Stimulated activated CD4-positive, alpha-beta T cell treated with anti-CD3 and anti-CD28 coated beads, Interleukin-1b, Interleukin-23, amount 100 ng/mL, for 24 hours (primary cell): Measurements from ENCODE around the gene JHY.
A peak's percentile ranks its signal among the peaks of the same experiment; 100 is the strongest.
"Not testable (repeated sequence)": the region's sequence is repeated elsewhere in the genome, so short reads cannot be mapped to it uniquely, and the experiment has no call there.

Source experiments
- DNase-seq, 4 experiments: peaks; one replicate each; pipeline ENCODE4 v3.0.0-alpha.2; 2020; ENCODE audit warnings: low read depth in 4 of 4, low spot score in 1 of 4

JHY gene

DNA sequence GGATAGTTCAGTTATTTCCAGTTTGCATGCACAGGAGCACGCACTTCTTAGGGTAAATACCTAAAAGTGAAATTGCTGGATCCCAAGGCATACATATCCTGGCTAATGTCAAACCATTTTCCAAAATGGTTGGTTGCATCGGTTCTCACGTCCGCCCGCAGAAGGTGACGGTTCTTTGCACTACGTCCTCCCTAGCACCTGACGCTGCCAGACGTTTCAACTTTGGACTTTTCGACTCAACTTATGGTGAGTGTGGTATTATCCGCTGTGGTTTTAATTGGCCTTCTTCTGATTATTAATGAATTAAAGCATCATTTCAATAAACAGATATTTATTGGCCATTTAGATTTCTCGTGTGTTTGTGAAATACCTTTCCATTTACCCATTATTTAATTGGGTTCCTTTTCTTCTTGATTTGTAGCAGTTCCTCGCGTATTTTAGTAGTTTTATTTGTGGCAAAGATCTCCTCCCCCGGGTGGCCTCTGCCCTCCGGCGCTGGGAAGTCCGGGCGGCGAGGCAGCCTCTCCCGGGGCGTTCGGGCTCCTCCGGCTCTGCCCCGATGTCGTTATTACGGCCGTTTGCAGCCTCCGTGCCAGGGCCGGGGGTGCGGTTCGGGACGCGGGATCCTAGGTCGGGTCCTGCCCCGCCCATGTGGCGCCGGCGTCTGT is at the start of gene JHY:
TSS of gene JHY (plus strand) at position 571 of the 668 bp plus-strand sequence. CDS start 3,091 bp downstream, outside the sequence.
- DNase-seq = peak in 3 of 4 experiments; percentile 9 to 25 (median 14)

DNA sequence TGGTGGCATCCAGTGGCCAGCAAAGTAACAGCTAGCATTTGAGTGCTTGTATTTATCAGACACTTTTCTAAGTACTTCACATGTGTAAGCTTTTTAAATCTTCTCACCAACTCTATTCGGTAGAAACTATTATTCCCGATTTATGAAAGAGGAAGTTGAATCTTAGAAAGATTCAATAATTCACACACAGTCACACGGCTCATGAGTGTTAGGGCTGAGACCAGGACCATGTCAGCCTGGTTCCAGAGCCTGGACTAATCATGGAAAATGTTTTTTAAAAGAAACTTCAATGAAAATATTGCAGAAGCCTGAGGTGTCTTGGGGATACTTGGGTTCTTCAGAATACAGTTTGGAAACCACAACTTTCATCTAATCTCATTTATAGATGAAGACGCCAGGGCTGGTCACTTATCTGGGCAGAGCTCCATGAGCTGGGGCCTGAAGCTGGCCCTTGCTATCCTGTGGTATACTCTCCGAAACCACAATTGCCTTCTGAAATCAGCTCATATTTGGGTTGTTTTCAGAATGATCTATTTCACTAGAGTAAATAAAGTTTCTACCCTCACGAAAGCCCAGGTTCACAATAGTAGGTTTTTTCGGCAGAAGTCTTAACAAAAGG is 48.6 kb upstream of the JHY start:
- DNase-seq = no peak

DNA sequence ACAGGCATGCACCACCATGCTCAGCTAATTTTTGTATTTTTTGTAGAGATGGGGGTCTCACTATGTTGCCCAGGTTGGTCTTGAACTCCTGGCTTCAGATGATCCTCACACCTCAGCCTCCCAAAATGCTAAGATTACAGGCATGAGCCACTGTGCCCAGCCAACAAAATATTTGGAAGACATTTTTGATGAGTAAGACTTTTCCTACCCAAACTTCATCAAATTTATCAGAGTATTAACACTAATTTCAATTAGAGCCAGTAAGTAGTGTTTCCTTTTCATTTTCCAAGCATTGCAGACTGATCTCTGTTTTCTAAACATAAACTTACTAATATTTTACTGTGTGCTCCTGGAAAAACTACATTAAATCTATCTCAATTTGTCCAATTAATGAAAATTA is 45.6 kb upstream of the JHY start:
- DNase-seq = no peak

DNA sequence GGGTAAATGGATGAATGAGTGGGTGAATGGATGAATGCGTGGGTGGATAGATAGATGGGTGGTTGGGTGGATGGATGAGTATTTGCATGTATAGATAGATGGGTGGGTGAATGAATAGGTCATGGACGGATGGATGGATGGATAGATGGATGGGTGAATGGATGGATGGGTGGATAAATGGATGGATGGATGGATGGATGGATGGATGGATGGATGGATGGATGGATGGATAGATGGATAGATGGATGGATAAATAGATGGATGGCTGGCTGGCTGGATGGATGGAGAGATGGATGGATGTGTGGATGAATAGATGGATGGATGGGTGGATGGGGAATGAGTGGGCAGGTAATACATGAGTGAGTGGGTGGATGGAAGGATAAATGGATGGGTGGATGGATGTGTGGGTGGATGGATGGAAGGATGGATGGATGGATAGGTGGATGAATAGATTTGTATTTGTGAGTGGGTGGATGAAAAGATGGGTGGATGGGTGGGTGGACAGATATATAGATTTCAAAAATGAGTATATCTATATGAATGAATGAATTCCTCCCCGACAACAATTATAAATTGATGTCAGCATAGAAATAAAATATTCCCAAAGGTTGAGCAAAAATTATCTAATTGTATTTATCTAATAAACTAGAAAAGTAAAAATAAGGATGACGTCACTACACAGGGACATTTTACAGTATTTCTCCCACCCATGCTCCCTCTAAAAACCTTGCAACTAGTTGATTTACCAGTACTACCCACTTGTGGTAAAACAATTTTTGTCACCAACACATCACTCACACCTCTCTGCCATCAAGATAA is 44.8 kb upstream of the JHY start:
- DNase-seq = no peak

DNA sequence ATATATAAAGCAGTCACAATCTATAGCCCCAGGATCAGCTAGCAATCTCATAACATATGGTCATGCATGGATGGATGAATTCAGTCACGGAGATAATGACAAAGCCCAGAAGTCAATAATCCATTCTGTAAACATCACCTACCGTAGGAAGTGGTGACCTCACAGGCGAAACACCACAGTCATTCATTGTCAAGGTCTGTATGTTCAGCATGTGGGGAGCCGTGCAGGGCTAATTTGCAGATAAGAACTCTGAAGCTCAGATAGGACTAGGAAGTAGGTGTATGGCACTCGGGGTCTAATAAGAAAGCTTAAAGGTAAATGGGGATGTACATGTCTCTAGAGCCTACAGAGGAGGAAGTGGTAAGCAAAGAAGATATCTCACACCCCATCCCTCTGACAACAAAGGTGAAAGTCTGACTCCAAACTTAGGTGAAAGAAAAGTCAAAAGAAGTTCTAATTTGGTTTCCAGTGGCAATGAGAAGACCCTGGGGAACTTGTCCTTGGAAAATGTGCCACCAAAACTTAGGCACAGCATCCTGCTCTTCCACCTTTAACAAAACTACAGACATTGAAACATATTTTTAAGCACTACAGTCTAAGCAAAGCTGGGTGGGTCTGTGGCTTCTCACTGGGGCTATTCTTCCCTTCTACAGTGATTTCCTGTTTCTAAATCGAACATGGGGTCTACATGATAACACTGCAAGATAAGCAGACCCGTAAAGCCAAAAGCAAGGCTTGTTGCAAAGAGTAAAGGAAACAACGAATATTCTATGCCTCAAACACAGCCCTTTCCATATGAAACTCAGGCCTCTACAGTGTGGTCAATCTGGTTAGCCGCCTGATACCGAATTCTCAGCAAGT is 39.0 kb upstream of the JHY start:
- DNase-seq = peak in 1 of 4 experiments; percentile 15

DNA sequence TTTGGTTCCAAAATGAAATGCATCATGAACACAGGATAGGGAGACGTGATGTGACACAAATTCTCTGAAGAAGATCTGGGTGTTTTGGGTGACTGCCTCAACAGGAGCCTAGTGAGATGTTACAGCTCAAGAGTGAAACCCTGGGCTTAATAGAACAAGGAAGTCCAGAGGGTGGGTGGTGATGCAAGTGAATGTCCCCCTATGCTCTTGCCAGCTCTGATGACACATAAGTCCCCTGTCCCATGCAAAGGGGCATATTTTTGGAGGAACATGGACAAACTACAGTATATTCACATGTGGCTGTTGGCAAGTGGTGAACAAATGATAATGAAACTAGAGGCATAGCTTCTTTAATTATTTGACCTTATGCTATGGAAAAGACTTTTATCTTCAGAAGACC is 35.1 kb upstream of the JHY start:
- no peak for DNase-seq

DNA sequence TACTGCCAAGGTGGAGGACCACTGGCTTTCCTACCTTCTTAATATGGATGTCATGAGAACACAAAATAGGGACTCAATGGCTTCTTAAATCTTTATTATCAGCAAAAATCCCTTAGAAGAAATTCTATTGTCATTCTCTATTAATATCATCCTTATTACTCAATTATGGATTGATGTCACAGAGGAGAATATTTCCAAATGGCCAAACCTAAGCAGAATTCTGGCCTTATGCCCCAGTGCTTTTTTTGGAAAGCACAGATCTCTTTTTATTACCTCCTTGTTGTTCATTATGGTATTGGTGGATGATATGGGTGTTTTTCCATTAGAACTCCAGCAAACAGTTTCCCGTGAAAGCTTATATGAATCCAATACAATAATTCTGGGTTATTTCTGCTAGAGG is 34.4 kb upstream of the JHY start:
- no peak for DNase-seq

DNA sequence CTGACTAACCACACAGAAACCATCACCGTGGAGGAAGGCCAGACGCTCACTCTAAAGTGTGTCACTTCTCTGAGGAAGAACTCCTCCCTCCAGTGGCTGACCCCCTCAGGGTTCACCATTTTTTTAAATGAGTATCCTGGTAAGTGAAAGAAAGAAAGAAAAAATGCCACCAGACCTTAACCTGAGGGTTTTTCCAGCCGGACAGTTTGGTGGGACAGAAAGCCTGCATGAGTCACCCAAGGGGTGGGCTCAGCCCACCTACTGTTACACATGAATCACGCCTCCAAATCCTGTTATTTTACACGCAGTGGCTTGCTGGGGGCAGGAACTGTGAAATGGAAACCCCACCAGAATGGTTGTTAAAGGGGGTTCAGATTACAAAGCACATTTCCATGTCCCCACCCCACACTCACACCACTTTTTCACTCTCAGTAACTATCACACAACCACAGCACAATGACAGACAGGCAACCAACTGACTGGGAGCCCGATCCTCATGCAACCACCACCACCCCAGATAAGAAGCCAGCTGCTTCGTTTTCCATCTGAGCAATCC is 32.4 kb upstream of the JHY start:
- peak in 1 of 4 experiments; percentile 20 for DNase-seq

DNA sequence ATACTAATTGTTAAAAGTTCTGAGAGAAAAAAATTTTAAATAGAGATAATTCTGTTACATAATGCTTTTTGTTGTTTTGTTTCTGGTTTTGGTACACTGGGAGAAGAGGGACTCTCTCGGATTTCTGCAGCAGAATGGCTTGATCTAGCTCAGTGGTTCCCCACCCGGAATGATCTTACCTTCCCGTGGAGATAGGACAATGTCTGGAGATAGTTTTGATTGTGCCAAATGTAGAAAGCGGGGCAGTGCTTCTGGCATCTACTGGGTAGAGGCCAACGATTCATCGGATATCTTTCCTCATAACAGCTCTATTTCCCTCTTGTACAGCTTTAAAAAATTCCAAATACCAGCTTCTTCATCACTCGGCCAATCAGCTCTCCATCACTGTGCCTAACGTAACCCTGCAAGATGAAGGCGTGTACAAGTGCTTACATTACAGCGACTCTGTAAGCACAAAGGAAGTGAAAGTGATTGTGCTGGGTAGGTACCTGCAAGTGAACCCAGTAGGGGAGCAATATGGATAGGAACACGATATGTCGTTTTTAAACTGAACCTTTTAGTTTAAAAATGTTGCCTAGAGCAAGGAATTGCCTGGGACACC is 31.1 kb upstream of the JHY start:
- DNase-seq = no peak

DNA sequence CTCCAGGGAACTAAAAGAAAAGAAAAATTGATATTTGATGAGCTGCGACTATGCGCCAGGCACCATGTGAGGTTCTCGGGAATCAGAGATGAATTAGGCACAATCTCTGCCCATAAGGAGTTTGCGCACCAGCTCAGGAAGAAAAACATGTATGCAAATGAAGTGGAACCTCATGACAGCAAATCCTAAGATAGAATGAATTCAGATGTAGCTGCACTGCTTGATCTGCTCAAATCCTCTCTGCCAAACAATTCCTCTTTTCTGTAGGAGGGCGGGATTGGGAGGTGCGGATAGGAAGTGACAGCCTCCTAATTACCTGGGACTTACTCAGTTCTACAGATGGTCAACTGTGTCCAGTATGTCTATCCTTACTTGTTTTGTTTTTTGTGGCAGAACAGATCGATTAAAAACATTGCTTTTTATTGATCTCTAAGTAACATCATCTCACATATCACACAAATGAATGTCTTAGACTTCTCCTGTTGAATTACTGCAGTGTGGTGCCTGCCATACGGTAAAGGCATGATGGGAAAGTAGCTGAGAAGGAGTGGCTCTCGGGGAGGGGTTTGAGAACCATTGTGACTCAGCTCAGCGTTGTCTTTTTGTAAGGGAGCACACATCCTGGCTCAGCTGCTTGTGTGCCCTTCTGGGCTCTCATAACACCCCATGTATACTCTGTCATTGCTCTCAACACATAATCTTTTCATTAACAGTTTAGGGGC is 30.3 kb upstream of the JHY start:
- peak in 2 of 4 experiments; percentile 8 to 15 for DNase-seq

DNA sequence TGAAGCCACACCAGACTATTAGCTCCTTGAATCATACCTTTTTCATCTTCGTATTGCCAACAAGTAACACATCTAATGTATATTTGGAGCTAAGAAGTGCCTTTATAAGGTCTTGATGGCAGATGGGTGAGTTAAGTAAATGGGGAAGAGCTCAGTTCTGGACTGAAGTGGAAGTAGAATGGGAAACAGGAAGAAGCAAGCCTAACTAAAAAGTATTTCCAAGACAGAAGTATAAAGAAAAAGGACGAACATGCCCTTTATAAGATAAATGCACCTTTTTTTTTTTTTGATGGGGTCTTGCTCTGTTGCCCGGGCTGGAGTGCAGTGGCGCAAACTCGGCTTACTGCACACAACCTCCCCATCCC is 29.8 kb upstream of the JHY start:
- DNase-seq = no peak

DNA sequence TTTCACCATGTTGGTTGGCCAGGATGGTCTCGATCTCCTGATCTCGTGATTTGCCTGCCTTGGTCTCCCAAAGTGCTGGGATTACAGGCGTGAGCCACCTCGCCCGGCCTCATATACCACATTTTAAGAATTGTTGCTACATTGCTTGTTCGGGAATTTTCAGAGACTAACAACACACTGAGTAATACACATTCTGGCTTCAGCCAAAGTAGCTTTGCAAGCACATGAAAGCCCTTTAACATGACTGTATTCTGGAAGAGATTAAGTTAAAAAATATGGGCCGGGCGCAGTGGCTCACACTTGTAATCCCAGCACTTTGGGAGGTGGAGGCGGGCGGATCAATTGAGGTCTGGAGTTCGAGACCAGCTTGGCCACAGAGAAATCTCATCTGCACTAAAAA is 29.3 kb upstream of the JHY start:
- DNase-seq = no peak

DNA sequence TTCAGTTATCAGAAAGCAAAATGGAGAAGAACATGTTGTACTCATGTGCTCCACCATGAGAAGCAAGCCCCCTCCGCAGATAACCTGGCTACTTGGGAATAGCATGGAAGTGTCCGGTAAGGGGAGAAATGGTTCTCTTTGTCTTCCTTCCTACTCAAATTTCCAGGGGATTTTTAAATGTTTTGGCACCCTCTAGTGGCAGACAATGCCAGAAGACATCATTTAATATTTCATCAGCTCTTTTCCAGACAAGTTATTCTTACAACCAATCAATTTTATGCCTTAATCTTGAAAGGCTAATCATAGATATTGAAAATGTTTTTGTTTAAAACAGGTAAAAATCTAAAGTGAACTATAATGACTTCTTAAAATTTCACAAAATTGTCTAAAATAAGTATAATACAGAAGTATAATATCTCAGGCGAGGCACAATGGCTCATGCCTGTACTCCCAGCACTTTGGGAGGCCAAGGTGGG is 28.6 kb upstream of the JHY start:
- DNase-seq = peak in 2 of 4 experiments; percentile 14 to 47

DNA sequence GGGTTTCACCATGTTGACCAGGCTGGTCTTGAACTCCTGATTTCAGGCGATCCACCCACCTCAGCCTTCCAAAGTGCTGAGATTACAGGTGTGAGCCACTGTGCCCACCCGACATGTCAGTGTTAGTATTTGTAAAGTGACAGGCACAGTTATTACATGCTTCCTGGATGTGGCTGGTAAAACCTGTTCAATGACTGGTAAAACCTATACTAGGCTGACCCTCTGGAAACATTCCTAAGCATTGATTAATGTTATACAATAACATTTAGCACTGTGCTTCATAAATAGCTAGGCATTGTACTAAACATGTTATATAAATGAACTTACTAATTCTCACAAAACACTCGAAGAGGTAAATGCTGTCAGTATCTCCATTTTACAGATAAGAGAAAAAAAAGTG is 20.9 kb upstream of the JHY start:
- no peak for DNase-seq

DNA sequence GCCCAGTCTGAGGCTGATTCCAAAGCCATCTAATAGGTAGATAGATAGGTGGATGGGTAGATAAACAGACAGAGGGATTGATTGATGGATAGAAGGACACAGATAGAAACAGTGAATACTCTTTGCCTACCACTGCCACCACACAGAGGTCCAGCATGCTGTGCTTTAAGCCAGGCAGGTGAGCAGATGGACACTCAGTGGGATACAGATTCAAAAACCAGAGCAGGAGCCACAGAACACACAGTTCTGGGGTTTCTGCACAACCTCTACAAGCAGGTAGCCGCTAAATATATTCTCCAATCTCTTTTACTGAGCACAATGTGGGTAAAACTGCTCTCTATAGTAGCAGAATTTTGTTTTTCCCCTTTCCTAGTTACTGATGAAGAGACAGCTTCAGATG is 20.5 kb upstream of the JHY start:
- DNase-seq = no peak

DNA sequence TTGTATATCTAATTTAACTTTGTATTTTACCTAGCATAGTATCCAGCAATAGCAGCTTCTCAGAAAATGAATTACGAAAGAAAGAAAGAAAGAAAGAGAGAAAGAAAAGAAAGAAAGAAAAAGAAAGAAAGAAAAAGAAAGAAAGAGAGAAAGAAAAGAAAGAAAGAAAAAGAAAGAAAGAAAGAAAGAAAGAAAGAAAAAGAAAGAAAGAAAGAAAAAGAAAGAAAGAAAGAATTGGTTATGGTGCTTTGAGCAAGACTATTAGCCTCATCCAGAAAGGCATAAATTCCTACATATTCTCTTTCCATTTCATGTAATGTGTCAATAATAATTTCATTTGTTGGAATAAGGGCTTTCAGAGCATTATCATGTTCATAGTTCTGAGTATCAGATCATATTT is 19.4 kb upstream of the JHY start:
- DNase-seq = not testable (repeated sequence)

DNA sequence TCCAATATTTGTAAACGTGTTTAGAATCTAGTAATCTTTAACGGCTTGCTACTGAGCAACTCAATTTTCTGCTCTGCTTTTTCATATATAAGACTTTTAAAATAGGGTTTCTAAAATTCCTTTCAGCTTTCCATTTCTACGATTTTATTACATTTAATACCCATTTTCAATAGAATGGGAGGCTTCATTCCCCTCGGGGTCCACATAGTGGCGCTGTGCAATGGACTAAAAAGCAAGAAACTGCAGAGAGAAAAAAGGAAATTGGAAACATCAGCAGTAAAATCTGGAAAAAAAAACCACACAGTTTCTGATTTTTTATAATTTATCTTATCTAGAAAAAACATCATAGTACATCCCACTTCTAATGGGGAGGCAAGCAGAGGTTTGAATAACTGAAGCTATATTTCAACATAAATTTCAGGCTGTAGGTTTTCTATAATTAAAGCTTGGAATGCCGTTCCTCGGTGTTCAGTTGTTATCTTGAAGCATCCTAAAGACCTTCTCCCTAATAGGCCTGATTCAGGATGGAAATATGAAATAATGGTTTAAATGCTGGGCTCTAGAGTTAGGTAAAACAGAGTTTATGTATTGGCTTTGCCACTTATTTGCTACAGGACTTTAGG is 18.7 kb upstream of the JHY start:
- peak in 1 of 4 experiments; percentile 15 for DNase-seq

DNA sequence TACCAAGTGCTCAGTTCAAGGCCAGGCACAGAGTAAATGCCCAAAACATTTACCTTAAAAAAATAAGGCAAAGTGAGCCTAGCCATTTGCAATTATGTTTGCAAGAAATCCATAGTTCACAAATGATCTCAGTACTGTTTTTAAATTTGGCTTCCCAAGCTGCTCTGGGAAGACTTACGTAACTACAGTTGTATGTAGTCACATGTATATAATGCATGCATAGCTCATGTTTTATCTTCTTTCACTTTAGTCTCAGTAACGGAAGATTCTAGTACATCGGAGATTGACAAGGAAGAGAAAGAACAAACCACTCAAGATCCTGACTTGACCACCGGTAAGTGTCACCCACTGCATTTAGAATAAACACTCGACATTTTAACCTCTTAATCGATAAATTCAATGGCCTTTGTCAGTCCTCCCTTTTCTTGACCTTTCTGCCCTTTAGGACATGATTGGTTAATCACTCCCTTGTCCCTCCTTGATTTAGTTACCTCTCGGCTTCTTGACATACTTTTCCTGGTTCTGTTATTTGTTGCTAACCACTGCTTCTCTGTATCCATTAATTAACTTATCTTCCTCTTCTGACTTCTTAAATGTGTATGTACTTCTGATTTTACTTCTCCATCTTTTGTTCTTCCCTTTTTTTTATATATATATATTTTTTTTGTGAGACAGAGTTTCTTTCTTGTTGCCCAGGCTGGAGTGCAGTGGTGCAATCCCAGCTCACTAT is 18.0 kb upstream of the JHY start:
- no peak for DNase-seq

DNA sequence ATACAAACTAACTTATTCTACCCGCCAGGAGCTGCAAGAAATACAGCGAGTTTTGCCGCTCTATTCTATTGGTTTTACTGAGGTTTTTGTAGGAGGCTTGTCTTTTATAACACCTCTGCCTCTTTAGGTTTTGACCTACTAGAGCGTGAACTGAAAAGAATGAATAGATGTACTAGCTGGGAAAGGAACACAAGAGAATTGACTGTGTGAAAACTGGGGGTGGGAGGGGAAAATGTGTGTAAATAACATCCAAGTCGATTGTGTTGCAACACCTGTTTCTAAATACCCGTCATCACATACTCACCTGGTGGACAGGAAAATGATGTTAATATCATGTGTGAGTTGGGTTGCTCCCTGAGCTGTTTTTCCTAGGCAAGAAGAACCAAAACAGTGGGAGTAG is 12.9 kb upstream of the JHY start:
- DNase-seq = no peak
